SK-N-MC (cell line): Measurements from ENCODE around the gene KIAA1958.

Experiments
- EZH2 ChIP-seq: fragments of 200-600 bp; sonication (generic); IDR thresholded peaks from one replicate; pipeline ENCODE4 v1.6.1; 2017; ENCODE audit warnings: antibody characterized with exemption
- FOXP2 ChIP-seq: optimal IDR thresholded peaks from 2 replicates; pipeline ENCODE3; 2011; ENCODE audit warnings: mild to moderate bottlenecking, moderate library complexity; ENCODE audit not compliant: insufficient read depth; ENCODE audit errors: extremely low read length, control extremely low read depth
- POLR2AphosphoS5 ChIP-seq: IDR thresholded peaks from 2 replicates; pipeline ENCODE4 v1.6.1; 2012; ENCODE audit warnings: mild to moderate bottlenecking, low read depth, low read length, borderline replicate concordance

DNA sequence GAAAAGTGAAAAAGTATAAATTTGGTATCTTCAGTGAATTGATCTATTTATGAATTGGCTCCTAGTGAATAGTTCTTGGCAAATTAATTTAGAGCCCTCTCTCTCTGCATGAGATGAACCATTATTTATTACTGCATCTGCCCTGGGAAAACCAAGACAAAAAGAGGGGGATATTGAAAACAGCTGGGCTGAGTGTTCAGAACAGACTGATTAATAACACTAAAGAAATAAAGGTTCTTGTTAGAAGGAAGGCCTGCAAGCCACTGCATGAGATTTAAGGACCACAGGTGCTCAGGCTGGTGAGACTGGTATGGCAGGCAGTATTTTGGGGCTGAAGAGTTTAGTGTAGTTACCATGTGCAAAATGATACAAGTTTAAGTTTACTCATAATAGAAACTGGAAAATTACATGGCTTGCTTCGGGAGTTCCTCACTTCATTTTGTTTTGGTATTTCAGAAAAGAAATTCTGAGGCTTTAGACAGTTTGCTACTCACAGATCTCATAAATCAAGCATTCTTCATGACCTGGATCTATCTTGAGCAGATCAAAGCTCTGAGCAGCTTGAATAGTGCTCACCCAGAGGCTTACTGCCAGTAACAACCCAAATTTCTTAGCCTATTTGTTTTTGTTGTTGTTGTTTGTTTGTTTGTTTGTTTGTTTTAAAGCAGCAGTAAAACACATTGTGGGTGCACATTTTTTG is 56.1 kb downstream of the KIAA1958 start:
- TF ChIP-seq POLR2AphosphoS5 (no peak), EZH2 (no peak), FOXP2 (no peak)
